Thyroid gland (tissue), 4 donors: ENCODE results near the gene SCN1A. TPM values are rescaled to one million over a fixed set of nuclear protein-coding genes. Genes with fewer than 3 reads are reported as not detected.
A peak's percentile ranks its signal among the peaks of the same experiment; 100 is the strongest.

Experiments used
- DNase-seq, 2 donors: peaks; one replicate each; pipeline ENCODE4 v3.0.0-alpha.2; 2019
- H3K27ac ChIP-seq, 3 donors: fragments of 200-600 bp; sonication (generic); 1 replicate in 2 of 3; 2 replicates in 1 of 3; pipeline ENCODE4 v1.5.1; 2016 to 2019; ENCODE audit warnings: mild to moderate bottlenecking in 1 of 3, moderate library complexity in 1 of 3
- H3K27me3 ChIP-seq: fragments of 200-600 bp; sonication (generic); one replicate; pipeline ENCODE4 v1.5.1; 2019
- H3K36me3 ChIP-seq, 2 donors: fragments of 200-600 bp; sonication (generic); one replicate each; pipeline ENCODE4 v1.5.1; 2016 to 2019
- H3K4me1 ChIP-seq, 2 donors: fragments of 200-600 bp; sonication (generic); one replicate each; pipeline ENCODE4 v1.5.1; 2017 to 2019
- H3K4me3 ChIP-seq, 3 donors: fragments of 200-600 bp; sonication (generic); replicated peaks in 1 of 3; 1 replicate in 2 of 3; 2 replicates in 1 of 3; pipeline ENCODE4 v1.5.1; 2016; ENCODE audit warnings: mild to moderate bottlenecking in 1 of 3
- H3K9me3 ChIP-seq: fragments of 200-600 bp; sonication (generic); one replicate; pipeline ENCODE4 v1.5.1; 2017
- POLR2A ChIP-seq, 2 donors: fragments of 450-650 bp; IDR thresholded peaks; one replicate each; pipeline ENCODE4 v1.6.1; 2017; ENCODE audit warnings: antibody characterized with exemption in 2 of 2, mild to moderate bottlenecking in 2 of 2, moderate library complexity in 1 of 2
- WGBS, 2 donors: methylation state at CpG; one replicate each; pipeline ENCODE4 v1.1.5; 2017; 5-methylcytosine and 5-hydroxymethylcytosine counted together
- intact Hi-C: fragments of 100-400 bp; cut with DNase I; formaldehyde crosslinking; loops from one replicate; pipeline ENCODE4 v1.15.1; 2023
- total RNA-seq, 4 donors: library from RNA; depleted of rRNA; stranded (reverse); fragments of >200 nt; gene quantifications; one replicate each; pipeline ENCODE4 v1.2.3, GENCODE V29; 2016
- TF ChIP-seq, protein P1 (sequence below), 6 experiments: fragments of 200-600 bp in 3 of 6; fragments of 450-650 bp in 3 of 6; sonication (generic) in 3 of 6; IDR thresholded peaks; one replicate each; pipeline ENCODE4 v1.5.1; 2016 to 2019; ENCODE audit warnings: antibody characterized with exemption in 6 of 6, mild to moderate bottlenecking in 2 of 6, inconsistent platforms in 1 of 6, moderate library complexity in 1 of 6

The SCN1A gene
- total RNA-seq, 4 donors from 2014 or later = not detected

DNA sequence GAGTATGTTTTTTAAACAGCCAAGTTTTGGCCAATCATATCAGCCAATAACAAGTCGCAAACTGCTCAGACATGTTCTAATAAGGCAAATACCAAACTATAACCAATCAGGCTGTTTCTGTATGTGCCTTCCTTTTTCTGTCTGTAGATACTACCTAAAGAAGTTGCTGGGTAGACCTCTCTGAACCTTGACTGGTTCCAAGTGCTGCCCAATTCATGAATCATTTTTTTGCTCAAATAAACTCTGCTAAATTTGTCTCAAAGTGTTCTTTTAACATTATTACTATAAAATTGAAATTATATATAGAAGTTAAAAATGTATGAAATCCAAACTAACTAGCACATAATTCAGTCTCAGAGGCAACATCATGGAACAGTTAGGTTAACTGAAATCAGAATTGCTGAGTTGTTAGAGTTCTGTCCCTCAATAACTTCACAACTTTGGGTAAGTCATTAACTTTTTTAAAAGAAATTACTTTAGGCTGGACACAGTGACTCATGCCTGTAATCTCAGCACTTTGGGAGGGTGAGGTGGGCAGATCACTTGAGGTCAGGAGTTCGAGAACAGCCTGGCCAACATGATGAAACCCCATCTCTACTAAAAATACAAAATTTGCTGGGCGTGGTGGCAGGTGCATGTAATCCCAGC, 169.4 kb downstream of the SCN1A start:
- DNase-seq = no peak
- peaks cover 4 to 5% of the 10 kb centered on the region in 2 donors for H3K4me1 ChIP-seq
- no peaks in the 10 kb centered on the region for H3K9me3 ChIP-seq
- no peak overlapping the region for H3K4me3 ChIP-seq
- TF ChIP-seq POLR2A (IDR thresholded peaks at IDR 0.05) = no peak
- TF ChIP-seq, protein P1, sequence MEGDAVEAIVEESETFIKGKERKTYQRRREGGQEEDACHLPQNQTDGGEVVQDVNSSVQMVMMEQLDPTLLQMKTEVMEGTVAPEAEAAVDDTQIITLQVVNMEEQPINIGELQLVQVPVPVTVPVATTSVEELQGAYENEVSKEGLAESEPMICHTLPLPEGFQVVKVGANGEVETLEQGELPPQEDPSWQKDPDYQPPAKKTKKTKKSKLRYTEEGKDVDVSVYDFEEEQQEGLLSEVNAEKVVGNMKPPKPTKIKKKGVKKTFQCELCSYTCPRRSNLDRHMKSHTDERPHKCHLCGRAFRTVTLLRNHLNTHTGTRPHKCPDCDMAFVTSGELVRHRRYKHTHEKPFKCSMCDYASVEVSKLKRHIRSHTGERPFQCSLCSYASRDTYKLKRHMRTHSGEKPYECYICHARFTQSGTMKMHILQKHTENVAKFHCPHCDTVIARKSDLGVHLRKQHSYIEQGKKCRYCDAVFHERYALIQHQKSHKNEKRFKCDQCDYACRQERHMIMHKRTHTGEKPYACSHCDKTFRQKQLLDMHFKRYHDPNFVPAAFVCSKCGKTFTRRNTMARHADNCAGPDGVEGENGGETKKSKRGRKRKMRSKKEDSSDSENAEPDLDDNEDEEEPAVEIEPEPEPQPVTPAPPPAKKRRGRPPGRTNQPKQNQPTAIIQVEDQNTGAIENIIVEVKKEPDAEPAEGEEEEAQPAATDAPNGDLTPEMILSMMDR (IDR thresholded peaks at IDR 0.05) = no peak
- WGBS, 2 donors = 90 to 97% methylated on average over 3 of the region's 3 CpGs
- H3K27ac ChIP-seq = no peak overlapping the region
- no peaks in the 10 kb centered on the region for H3K36me3 ChIP-seq
- intact Hi-C loops = loop anchor here (10.0 kb wide), 1 partner anchor 166 kb away; the partner anchor contains the start of gene SCN1A
- H3K27me3 ChIP-seq = no peaks in the 10 kb centered on the region

DNA sequence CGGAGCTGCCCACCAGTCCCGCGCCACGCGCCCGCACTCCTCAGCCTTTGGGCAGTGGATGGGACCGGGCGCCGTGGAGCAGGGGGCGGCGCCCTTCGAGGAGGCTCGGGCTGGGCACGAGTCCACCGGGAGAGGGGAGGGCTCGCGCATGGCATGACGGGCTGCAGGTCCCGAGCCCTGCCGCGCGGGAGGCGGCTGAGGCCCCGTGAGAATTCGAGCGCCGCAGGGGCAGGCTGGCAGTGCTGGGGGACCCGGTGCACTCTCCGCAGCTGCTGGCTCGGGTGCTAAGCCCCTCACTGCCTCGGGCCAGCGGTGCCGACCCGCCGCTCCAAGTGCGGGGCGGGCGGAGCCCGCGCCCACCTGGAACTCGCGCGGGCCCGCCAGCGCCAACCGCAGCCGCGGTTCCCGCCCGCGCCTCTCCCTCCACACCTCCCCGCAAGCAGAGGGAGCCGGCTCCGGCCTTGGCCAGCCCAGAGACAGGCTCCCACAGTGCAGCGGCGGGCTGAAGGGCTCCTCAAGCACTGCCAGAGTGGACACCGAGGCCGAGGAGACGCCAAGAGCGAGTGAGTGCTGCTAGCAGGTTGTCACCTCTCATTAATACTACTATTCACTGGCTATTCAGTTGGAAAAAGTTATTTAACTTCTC, 170.7 kb downstream of the SCN1A start:
- intact Hi-C loops = loop anchor here (10.0 kb wide), 1 partner anchor 168 kb away; the partner anchor contains the start of gene SCN1A
- no peak overlapping the region for H3K4me3 ChIP-seq
- peaks cover 10 to 15% of the 10 kb centered on the region in 2 donors for H3K4me1 ChIP-seq
- no peak for TF ChIP-seq POLR2A (IDR thresholded peaks at IDR 0.05)
- TF ChIP-seq, protein P1 (IDR thresholded peaks at IDR 0.05) = no peak
- H3K36me3 ChIP-seq = no peaks in the 10 kb centered on the region
- no peaks in the 10 kb centered on the region for H3K27me3 ChIP-seq
- H3K27ac ChIP-seq = no peak overlapping the region
- no peaks in the 10 kb centered on the region for H3K9me3 ChIP-seq
- 75 to 93% methylated on average over 33 to 46 of the region's 60 CpGs for WGBS, 2 donors
- peak in 1 of 2 donors; percentile 45 for DNase-seq

GRCh38 chr2:165953655-165954606, 173.9 kb downstream of the SCN1A start, which contains the start of gene TTC21B:
TTC21B (minus strand) TSS chr2:165953776; CDS start chr2:165953705, 71 bp downstream.
- Histone ChIP-seq H3K36me3 (no peaks in the 10 kb centered on the region), H3K4me3 (peak within 1 kb of the TSS; percentile 42 to 56 (median 55)), H3K9me3 (no peaks in the 10 kb centered on the region), H3K27ac (peak within 1 kb of the TSS; percentile 65 to 87 (median 72)), H3K4me1 (peaks cover 15 to 17% of the 10 kb centered on the region in 2 donors), H3K27me3 (no peaks in the 10 kb centered on the region)
- WGBS, 2 donors = 0 to 1% methylated on average over 30 to 34 of the region's 55 CpGs
- TF ChIP-seq POLR2A (IDR thresholded peaks at IDR 0.05) = peak in 1 of 2 donors; percentile 86
- TF ChIP-seq, protein P1 (IDR thresholded peaks at IDR 0.05) = peak; percentile 57 to 92 (median 70)
- DNase-seq = peak; percentile 95 to 97
- intact Hi-C loops = loop anchor here (10.0 kb wide), 1 partner anchor 171 kb away; the partner anchor contains the start of gene SCN1A

- H3K4me3 ChIP-seq = peak overlapping the region; percentile 42 to 56 (median 55)
- intact Hi-C loops = loop anchor here (10.0 kb wide), 1 partner anchor 172 kb away; the partner anchor contains the start of gene SCN1A
- 0 to 1% methylated on average over 14 to 17 of the region's 24 CpGs for WGBS, 2 donors
- DNase-seq = no peak
- H3K36me3 ChIP-seq = no peaks in the 10 kb centered on the region
- peak overlapping the region; percentile 65 to 87 (median 72) for H3K27ac ChIP-seq
- TF ChIP-seq, protein P1 (IDR thresholded peaks at IDR 0.05) = no peak
- no peaks in the 10 kb centered on the region for H3K9me3 ChIP-seq
- peaks cover 15 to 17% of the 10 kb centered on the region in 2 donors for H3K4me1 ChIP-seq
- no peaks in the 10 kb centered on the region for H3K27me3 ChIP-seq
Observed at GRCh38 chr2:165953306-165953654, 174.5 kb downstream of the SCN1A start.
